ENCODE data around the gene KCTD19.

DNA sequence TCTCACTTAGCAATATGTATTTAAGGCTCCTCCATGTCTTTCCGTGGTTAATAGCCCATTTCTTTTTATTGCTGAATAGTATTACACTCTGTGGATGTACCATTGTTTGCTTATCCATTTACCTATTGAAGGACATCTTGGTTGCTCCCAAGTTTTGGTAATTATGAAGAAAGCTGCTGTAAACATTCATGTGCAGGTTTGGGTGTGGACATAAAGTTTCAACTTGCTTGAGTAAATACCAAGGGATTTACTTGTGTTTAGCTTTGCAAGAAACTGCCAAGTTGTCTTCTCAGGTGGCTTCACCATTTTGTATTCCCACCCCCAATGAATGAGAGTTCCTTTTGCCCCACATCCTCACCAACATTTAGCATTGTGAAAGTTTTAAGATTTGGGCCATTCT is 9.6 kb upstream of the KCTD19 start:
- no peak for TF ChIP-seq CTCF (IDR thresholded peaks at IDR 0.05)
- no peak for TF ChIP-seq EZH2 (IDR thresholded peaks at IDR 0.05; ENCODE audit: borderline replicate concordance, insufficient read depth, low read depth, low read length, poor library complexity, severe bottlenecking)

All from B cell (primary cell).